OCI-LY1 (cell line): Measurements from ENCODE around the gene ESR1.

Experiments used
- CTCF ChIP-seq: fragments of 200-600 bp; sonication (generic), shearing (Covaris generic); IDR thresholded peaks from 2 replicates; pipeline ENCODE4 v1.5.1; 2017; ENCODE audit warnings: mild to moderate bottlenecking, antibody characterized with exemption, low read length, moderate library complexity, mixed read lengths
- EZH2 ChIP-seq: fragments of 200-600 bp; sonication (generic), shearing (Covaris generic); IDR thresholded peaks from 2 replicates; pipeline ENCODE4 v1.8.0; 2017; ENCODE audit warnings: borderline replicate concordance, mixed run types, mild to moderate bottlenecking, antibody characterized with exemption, low read length, moderate library complexity, mixed read lengths

- TF ChIP-seq EZH2: no peak
- TF ChIP-seq CTCF: no peak
These were observed 280.2 kb downstream of the ESR1 start for GRCh38 chr6:152087701-152088100.
